GM18907 (cell line): ENCODE measurements around the gene HTRA3.

Source experiments
- ATAC-seq: cut with Tn5 transposase; IDR thresholded peaks from one replicate; pipeline ENCODE4 v1.9.1; 2021; ENCODE audit warnings: mild to moderate bottlenecking, moderate library complexity; ENCODE audit not compliant: unreplicated experiment

Gene HTRA3

GRCh38 chr4:8269535-8270417 lies at the start of gene HTRA3:
Gene HTRA3 (plus strand): TSS chr4:8269754. CDS start chr4:8269969, 215 bp downstream.
- ATAC-seq: no peak

- no peak for ATAC-seq
These were observed 48.7 kb upstream of the HTRA3 start for GRCh38 chr4:8220661-8221450.

GRCh38 chr4:8221476-8221875 lies 48.1 kb upstream of the HTRA3 start:
- no peak for ATAC-seq

- ATAC-seq: no peak
These were observed 47.6 kb upstream of the HTRA3 start for GRCh38 chr4:8221985-8222384.

GRCh38 chr4:8222609-8223388 lies 46.8 kb upstream of the HTRA3 start:
- no peak for ATAC-seq

GRCh38 chr4:8224267-8224974 lies 45.1 kb upstream of the HTRA3 start:
- no peak for ATAC-seq

GRCh38 chr4:8224975-8225625 lies 44.5 kb upstream of the HTRA3 start:
- no peak for ATAC-seq

- ATAC-seq: no peak
These were observed 43.7 kb upstream of the HTRA3 start for GRCh38 chr4:8225706-8226443.

- ATAC-seq: no peak
These were observed 42.3 kb upstream of the HTRA3 start for GRCh38 chr4:8227201-8227770.

GRCh38 chr4:8227771-8228318 lies 41.7 kb upstream of the HTRA3 start:
- no peak for ATAC-seq

- peak; percentile 72 for ATAC-seq
These were observed 41.0 kb upstream of the HTRA3 start for GRCh38 chr4:8228319-8229250.

GRCh38 chr4:8229331-8229975 lies 40.1 kb upstream of the HTRA3 start:
- ATAC-seq: no peak

- no peak for ATAC-seq
These were observed 39.5 kb upstream of the HTRA3 start for GRCh38 chr4:8230033-8230432.

GRCh38 chr4:8230891-8231290 lies 38.7 kb upstream of the HTRA3 start:
- no peak for ATAC-seq

GRCh38 chr4:8231551-8232049 lies 38.0 kb upstream of the HTRA3 start:
- ATAC-seq: no peak

GRCh38 chr4:8232748-8233147 lies 36.8 kb upstream of the HTRA3 start:
- ATAC-seq: no peak
